HG02588 (cell line): ENCODE data around the gene HOXB5.

ENCODE experiments used
- ATAC-seq: cut with Tn5 transposase; IDR thresholded peaks from one replicate; pipeline ENCODE4 v1.9.1; 2021; ENCODE audit warnings: mild to moderate bottlenecking, moderate library complexity; ENCODE audit not compliant: unreplicated experiment

HOXB5 gene

DNA sequence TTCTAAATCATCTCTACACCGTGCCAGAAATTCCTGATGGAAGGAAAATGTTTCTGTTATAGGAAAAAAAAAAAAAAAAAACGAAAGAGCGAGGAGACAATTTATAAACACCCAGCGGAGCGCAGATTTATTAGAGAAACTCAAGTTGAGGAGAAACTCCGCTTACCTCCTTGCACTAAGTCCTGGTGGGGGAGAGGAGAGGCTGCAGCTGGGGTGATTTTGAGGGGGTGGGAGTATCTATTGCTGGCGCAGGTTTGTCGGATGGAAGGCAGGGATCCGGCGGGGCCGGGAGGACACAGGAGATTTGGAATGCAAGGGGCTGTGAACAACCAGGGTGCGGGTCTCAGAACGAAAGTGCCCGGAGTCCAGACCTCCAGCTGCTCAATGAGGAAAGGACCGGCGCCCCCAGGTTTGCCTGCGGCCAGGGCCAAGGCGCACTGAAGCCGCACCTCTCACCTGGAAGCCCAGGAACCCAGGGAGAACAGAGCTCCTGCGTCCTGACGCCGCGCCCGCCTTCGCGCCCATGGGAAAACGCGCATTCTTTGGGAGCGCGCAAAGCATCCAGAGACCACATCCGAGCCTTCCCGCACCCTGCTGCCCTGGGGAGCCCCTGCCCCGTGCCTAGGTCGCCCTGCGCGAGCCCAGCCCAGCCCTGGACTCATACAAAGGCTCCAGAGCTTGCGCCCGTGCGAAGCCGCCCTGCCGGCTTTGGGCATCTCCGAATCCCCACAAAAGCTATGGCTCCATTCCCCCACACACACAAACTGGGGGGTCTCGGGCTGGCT is 24.1 kb upstream of the HOXB5 start:
- no peak for ATAC-seq

DNA sequence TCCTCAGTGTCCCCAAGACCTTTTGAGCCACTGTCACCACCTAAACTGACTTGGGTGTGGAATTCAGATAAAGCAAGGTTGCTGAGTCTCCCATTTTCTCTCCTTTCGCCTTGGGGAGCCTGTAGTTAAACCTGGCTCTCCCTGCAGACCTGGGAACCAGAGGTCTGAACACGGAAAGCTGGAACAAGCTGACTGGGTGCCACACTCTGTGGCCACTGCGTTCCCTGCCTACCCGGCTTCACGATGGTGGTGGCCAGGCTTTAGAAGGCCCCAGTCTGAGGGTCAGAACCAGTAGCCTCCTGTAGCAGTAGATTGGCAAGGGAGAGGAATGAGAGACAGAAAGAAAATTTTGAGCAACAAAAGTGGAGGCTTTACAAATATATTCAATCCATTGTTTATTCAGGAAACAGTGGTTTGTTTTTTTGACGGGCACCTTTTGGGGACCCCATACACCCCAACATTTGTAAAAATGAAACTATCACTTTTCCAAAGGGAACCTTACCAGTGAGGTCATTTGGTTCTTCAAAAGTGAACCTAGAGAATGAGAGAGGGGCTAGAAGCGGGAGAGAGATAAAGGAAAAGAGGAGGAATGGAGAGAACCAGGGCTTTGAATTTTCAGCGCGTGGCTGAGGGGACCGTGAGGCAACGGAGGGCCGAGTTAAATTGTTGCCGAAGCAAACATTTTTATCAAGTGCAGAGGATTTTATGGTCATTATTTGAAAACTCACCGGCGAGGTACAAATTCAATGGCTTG is 23.3 kb upstream of the HOXB5 start:
- no peak for ATAC-seq

DNA sequence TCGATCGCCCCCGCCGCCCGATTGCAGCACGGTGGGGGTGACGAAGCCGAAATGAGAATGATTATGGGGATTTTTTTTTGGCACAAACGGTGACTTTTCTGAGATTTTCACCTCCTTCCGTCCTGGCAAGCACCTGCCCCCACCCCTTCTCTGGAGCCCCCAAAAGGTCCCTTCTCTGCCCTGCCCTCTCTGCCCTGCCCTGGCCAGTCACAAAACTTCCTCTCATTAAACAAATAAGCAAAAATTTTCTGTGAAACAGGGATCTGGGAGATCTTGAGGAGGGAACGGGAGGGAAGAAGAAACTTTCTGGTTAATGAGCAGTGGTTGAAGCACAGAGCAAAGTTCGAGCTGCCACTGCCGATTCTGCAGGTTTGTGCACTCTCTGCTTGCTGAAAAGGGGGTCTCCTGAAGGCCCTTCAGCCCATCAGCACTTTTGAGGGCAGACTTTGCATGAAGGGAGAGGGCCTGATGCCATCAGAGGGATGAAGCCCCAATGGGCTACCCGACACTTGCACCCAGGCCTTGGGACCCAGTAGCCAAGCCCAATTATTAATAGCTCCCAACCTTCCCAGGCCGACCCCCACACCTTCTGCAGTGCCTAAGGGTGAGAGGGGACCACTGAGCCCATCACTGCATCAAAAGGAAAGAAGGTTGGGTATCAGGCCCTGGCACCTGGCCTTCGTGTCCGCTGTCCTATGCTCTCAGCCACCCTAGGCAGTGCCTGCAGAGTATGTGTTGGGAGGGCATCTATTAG is 22.6 kb upstream of the HOXB5 start:
- ATAC-seq = no peak

DNA sequence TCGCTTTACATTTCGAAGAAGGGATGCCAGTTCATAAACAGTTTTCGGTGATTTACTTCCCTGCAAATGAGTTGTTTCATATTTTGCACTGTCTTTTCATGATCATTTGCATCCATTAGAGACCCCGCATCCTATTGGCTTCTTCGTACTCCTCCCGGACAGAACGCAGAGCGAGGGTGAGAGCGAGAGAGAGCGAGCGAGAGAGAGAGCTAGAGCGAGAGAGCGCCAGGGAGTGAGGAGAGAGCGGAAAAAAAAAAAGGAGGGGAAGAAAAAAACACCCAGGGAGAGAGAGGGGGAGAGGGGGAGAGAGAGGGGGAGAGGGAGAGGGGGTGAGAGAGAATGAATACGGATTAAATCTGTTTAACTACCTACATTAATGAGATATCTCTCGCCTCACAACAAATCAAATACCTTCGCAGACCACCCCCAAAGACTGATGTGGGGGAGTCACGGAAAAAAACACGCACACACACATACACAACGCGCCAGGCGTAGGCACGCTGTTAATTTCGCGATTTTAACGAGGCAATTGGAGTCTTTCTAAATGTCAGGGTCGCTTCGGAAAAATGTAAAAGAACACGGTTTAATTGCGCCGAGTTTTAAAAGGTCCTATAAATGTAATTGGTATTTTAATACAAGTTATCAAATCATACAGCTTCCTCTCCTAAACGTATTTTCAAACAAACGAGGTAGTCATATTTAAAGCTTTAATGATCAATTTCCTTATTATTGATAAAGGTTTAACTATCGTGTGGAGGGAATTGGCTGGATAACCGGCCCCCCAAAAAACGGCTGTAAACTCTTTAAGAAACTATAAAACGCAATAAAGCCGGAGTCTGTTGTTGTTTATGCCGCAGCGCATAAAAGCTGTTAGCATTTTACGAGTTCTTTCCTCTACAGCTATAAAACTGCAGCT is 21.7 kb upstream of the HOXB5 start, which contains the start of gene HOXB8:
HOXB8 (minus strand) TSS at position 246 of the 916 bp plus-strand sequence. CDS start 588 bp downstream, outside the sequence.
- no peak for ATAC-seq

DNA sequence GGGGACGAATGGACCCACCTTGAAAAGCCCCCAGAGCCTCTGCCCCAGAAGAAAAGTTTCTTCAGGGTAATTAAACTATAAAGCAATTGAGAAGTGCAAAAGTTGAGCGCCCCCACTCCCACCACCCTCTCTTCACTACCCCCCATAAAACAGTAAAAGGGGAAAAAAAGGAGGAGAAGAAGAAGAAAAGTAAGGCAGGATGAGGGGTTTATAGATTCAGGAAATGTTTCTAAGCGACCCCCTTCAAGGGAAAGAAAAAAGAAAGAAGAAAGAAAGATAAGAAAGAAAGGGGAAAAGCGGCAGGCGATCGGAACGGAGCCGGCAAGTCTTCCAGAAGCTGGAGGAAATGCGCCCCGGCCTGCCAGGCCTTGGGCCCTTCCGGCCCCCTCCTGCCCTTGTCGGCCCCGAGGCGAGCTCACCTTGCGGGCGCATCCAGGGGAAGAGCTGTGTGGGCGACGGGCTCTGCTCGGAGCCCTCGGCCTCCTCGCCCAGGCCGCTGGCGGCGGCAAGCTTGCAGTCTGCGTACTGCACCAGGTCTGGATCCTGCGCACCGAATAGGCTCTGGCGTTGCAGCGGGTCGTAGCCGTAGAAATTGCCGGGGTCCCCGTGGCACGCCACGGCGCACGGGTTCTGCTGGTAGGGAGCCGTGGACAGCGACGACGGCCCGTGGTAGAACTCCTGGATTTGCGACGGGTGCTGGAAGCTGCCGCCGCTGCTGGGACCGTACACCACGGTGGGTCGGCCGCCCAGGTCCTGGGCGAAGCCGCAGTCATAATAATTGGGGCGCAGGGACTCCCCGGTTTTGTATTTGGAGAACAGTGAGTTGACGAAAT is 20.5 kb upstream of the HOXB5 start:
- ATAC-seq = no peak

DNA sequence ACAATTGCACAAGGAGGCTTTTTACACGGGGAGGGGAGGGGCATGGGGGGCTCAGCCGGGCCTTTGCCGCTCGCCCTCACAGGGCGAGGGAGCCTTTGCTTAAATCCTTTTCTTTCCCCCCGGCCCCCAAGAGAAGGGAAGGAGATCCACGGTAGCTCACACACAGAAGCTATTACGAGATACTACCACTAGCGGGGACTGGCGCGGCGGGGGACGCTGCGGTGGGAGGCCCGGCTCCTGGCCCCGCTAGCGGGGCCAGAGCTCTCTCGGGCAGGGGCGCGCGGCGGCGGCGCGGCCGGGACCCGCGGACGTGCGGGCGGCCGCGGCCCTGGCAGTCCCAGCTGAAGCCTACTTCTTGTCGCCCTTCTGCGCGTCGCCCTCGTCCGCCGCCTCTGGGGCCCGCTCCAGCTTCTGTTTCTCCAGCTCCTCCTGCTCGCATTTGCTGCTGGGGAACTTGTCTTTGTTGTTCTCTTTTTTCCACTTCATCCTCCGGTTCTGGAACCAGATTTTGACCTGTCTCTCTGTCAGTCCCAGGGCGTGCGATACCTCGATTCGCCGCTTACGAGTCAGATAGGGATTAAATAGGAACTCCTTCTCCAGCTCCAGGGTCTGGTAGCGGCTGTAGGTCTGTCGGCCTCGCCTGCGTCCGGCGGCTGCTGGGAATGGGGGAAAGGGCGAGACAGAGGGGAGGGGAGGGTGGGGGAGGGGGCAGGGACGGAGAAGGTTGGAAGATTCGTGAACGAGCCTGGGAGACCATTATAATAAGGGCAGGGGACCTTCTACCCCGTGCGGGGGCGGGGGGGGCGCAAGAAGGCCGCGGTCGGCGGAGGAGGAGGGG is 19.5 kb upstream of the HOXB5 start:
- ATAC-seq = no peak

DNA sequence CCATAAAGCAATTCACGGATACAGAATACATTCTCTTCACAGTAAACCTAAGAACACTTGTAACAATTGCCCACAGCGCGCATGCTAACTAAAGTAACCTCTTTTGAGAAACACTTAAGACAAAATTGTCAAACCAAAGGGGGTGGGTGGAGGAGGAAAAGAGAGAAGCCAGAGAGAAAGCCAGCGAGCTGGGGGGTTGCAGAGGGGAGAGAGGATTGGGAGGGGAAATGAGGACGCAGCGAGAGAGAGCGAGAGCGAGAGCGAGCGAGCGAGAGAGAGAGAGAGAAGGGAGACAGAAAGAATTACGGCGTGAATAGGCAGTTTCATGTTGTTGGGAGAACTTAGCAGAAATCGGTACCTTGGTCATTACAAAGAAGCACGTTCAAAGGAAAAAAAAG is 18.9 kb upstream of the HOXB5 start:
- no peak for ATAC-seq

DNA sequence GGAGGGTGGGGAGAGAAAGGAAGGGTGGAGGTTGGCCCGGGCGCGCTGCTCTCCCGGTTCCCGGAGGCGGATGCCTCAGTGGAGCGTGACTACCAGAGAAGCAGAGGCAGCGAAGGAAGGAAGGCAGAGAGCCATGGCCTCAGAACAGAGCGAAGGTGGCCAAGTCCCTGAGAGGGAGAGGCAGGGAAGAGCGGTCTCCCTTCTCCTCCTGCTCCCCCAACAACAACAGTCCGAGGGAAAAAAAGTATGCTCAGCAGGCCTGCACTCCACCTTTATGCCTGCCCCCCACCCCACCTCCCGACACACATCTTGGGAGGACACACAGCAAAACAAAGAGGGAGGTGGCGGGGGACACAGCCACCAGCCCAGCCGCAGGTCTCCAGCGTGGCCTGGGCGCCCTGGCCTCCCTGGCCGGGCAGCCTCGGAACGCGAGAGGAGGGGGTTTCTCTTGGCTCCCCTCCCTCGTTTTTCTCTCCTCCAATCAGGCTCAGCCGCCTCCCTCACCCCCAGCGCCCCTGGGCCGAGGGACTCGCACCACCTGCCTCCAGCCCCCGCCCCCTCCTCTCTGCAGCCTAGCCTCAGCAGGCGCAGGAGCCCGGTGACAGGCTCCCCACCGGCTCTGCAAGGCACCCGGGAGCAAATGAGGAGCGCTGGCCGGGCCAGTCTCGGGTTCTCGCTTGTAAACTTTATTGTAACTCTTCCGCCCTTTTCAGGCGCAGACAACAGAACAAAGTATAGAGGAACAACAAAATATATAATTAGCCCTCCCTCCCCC is 18.3 kb upstream of the HOXB5 start:
- no peak for ATAC-seq

DNA sequence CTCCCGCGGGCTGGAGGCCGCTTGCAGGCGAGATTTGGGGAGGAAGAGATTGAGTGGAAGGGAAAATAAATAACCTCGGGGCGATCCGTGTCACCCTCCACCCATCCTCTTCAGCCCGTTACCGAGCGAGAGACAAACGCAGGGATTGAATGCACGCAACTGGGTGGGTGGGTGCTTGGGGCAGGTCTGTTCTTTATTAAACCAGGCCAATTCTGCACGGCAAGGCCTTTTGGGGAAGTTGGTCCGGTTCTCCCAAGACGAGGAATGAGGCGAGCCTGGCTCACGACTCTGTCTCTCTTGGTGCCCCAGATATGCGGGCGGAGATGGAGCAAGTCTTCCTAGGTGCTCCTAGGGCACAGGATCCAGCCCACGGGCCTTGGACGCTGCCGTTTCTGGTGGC is 17.6 kb upstream of the HOXB5 start:
- no peak for ATAC-seq

DNA sequence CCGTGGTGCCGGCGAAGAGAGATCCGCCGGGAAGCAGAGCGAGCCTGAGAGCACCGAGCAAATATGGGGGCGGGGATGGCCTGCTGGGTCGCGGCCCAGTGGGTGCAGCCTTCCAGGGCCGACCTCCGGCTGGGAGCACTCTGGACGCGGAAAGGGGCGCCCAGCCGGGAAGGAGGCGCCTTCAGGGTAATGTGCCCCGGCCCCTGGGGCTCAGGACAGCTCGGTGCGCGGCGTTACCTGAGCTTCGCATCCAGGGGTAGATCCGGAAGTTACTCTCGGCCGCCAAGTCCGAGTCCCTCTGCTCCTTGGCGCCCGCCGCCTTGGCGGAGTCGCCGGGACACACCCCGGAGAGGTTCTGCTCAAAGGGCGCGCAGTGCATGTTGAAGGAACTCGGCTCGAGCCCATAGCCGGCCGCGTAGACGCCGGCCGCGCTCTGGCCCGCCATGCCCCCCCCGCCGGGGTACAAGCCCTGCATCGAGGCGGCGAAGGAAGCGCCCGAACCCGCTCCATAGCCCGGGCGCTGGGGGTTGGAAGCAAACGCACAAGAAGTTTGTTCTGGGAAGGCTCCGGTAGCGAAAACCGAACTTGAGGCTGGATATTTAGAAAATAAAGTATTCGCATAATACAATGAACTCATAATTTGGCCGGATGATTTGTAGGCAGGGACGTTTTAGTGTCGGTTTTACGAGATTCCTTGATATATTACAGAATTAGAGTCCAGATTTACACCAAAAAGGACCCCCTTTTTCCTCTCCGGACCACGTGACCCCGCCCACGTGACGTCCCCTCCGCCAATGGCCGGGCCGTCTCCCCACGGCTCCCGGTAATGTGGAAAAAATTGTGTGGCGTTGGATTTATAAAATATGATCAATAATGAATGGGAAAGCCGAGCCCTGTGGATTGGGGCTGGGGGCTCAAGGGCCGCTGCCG is 17.0 kb upstream of the HOXB5 start, which contains the start of gene HOXB7:
HOXB7 (minus strand) TSS at position 736 of the 930 bp plus-strand sequence; CDS start at position 637, 99 bp downstream.
- no peak for ATAC-seq

DNA sequence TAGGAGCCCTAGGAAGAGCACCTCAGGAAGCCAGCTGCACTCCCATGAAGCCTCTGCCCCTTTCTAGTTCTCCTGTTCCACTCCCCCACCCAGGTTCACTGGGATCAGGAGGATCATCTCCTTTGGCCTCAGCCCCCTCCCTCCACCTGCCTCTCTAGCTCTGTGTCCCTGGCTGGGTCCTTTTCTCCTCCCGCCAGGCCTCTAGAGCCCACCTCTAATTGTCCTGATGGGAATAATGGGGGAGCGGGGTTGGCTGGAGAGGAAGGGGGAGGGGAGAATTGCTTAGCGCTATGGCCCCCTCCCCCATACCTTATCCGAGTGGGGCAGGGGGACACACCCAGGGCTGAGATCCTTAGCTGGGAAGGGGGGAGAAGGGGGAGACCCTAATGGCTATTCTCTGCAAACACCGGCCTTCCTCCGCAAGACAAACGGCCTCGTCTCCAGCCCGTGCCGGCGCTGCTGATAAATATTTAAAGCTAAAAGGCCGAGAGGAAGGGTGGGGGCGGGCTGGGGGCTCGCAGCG is 16.2 kb upstream of the HOXB5 start:
- no peak for ATAC-seq

DNA sequence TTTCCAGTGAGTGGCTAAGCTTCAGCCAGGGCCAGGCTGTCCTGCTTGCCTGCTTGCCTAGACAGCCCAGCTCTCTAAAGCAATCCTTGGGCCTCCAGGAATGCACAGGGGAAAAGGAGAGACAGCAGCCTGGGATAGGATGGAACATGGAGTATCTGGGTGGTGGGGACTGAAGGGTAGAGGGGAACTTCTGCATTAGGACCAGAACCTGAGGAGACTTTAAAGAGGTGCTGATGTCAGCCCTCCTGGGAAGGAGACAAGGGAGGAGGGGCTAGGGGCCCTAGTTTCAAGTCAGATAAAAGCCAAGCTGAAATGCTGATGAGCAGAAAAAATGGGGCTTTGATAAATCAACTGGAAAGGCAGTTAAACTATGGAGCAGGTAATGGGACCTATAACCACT is 15.5 kb upstream of the HOXB5 start:
- no peak for ATAC-seq

DNA sequence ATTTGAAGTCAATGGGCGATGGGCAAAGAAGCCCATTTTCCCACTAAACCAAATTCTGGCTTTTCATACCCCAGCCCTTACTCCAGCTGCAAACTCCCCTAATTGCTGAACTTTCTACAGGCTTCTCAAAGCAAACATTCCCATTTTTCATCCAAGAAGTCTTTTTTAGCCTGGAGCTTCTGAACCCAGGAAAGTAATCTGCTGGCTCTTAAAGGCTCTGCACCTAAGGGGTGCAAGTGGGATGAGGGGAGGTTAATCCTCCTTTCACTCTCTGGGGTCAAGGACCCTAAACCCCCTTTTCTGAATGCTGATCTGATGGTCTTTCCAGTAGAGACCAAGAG is 14.9 kb upstream of the HOXB5 start:
- ATAC-seq = no peak

DNA sequence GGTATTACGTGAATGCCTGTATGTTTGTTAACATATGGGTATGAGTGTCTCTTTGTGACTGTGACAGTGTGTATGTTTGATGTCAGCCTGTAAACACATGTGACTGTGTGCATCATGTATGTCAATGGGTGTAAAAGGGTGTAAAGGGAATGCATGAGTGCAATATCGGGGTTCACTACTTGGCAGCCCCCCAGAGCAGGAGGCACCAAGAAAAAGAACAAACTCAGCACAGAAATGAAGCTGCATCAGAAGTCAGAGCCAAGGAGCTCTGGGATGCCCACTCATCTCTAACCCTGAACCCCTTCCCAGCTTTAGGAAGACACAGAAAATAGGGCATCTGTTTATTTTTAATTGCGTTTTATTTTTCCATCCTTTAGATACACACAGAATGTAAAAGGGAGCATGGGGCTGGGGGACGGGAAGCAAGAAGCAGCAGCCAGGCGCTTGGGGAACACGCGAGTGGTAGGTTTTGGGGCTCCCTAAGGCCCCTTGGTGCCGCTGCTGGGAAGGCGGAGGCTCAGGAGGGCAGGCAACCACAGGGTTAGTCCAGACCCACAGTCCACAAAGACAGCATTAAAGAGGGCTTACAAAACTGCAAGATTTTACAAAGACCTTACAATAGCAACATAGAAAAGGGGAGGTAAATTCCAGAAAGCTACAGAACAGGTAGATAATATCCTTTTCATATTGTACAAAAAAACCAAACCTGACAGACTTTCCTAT is 13.5 kb upstream of the HOXB5 start:
- ATAC-seq = no peak

DNA sequence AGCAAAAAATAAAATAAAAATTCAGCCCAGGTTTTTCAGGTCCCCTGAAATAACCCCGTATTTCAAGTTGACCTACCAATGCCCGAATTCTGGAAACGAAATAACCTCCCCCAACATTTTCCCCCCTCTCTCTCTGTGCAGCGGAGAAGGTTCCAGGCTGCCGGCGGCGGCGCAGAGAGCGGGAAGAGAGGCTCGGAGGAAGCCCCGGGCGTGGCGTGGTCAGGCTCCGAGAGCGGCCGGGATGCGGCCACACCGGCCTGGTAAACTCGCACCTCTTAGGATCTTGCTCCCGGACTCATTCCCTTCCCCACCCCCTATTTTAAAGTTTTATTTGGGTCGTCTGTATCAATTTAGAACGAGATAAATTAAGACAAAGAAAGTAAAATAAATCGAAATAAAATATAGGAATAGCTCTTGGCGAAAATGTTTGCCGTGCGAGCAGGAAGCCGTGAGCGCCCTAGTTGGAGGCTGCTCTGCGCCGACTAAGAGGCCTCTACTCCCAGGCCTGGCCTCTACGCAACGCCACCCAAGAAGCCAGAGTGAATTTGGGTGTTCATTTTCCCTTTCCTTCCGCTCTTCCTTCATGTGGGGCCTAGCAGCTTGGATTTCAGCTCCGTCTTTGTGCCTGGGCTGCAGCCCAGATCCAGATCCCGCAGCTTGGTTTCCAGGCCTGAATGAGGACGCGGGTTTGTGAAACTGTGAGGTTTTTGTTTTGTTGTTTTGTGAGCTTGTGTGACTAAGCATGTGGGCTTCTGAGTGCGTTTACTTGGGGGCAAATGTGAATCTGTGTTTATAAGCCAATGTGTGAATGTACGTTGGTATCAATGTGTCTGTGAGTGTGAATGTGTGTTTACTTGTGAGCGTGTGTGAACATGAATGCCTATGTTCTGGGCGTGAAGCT is 12.7 kb upstream of the HOXB5 start:
- no peak for ATAC-seq
